ENCODE data around the gene MET.

DNA sequence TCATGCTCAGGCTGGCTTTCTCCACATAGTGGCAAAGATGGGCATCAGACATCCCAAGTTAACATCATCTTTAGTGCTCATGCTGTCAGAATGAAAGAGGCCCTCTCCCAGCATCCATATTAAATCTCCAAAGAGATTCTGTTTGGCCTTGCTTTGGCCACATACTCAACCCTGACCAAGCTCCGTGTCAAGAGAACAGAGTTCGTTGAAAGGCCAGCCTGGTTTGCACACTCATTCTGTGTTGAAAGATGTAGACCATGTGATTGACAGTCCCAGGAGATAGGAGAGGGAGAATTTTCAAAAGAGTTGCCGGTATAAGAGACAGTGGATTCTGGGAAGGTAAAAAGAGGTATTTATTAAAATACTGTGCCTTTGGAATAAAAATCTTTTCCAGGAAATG, 19.7 kb downstream of the MET start:
- TF ChIP-seq, protein P1, sequence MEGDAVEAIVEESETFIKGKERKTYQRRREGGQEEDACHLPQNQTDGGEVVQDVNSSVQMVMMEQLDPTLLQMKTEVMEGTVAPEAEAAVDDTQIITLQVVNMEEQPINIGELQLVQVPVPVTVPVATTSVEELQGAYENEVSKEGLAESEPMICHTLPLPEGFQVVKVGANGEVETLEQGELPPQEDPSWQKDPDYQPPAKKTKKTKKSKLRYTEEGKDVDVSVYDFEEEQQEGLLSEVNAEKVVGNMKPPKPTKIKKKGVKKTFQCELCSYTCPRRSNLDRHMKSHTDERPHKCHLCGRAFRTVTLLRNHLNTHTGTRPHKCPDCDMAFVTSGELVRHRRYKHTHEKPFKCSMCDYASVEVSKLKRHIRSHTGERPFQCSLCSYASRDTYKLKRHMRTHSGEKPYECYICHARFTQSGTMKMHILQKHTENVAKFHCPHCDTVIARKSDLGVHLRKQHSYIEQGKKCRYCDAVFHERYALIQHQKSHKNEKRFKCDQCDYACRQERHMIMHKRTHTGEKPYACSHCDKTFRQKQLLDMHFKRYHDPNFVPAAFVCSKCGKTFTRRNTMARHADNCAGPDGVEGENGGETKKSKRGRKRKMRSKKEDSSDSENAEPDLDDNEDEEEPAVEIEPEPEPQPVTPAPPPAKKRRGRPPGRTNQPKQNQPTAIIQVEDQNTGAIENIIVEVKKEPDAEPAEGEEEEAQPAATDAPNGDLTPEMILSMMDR (conservative IDR thresholded peaks at IDR 0.05 in 1 of 2, IDR thresholded peaks at IDR 0.05 in 1 of 2; ENCODE audit: low read depth in 1 of 2, low read length in 2 of 2): no peak
- TF ChIP-seq EZH2 (IDR thresholded peaks at IDR 0.05; ENCODE audit: low read length, missing control alignments): no peak

Measured in fibroblast of lung (primary cell).